ENCODE measurements around the gene SLC22A23.

The SLC22A23 gene

GRCh38 chr6:3337521-3338350 is 119.1 kb downstream of the SLC22A23 start:
- TF ChIP-seq, protein P1, sequence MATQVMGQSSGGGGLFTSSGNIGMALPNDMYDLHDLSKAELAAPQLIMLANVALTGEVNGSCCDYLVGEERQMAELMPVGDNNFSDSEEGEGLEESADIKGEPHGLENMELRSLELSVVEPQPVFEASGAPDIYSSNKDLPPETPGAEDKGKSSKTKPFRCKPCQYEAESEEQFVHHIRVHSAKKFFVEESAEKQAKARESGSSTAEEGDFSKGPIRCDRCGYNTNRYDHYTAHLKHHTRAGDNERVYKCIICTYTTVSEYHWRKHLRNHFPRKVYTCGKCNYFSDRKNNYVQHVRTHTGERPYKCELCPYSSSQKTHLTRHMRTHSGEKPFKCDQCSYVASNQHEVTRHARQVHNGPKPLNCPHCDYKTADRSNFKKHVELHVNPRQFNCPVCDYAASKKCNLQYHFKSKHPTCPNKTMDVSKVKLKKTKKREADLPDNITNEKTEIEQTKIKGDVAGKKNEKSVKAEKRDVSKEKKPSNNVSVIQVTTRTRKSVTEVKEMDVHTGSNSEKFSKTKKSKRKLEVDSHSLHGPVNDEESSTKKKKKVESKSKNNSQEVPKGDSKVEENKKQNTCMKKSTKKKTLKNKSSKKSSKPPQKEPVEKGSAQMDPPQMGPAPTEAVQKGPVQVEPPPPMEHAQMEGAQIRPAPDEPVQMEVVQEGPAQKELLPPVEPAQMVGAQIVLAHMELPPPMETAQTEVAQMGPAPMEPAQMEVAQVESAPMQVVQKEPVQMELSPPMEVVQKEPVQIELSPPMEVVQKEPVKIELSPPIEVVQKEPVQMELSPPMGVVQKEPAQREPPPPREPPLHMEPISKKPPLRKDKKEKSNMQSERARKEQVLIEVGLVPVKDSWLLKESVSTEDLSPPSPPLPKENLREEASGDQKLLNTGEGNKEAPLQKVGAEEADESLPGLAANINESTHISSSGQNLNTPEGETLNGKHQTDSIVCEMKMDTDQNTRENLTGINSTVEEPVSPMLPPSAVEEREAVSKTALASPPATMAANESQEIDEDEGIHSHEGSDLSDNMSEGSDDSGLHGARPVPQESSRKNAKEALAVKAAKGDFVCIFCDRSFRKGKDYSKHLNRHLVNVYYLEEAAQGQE (IDR thresholded peaks at IDR 0.05; ENCODE audit: low read depth) = no peak
- TF ChIP-seq YY1 (IDR thresholded peaks at IDR 0.05; ENCODE audit: low read depth) (no peak), TAF1 (IDR thresholded peaks at IDR 0.05; ENCODE audit: low read depth) (no peak), EGR1 (IDR thresholded peaks at IDR 0.05) (no peak), ZBTB7A (IDR thresholded peaks at IDR 0.05; ENCODE audit: low read depth) (no peak), FOXM1 (IDR thresholded peaks at IDR 0.05; ENCODE audit: borderline replicate concordance, low read depth) (no peak), CEBPB (IDR thresholded peaks at IDR 0.05) (no peak), TCF12 (IDR thresholded peaks at IDR 0.05; ENCODE audit: low read depth) (no peak), MAX (IDR thresholded peaks at IDR 0.05) (no peak), TEAD4 (IDR thresholded peaks at IDR 0.05) (no peak), NFIC (IDR thresholded peaks at IDR 0.05) (no peak), CREB1 (IDR thresholded peaks at IDR 0.05; ENCODE audit: low read depth) (no peak)
- TF ChIP-seq, protein P2, sequence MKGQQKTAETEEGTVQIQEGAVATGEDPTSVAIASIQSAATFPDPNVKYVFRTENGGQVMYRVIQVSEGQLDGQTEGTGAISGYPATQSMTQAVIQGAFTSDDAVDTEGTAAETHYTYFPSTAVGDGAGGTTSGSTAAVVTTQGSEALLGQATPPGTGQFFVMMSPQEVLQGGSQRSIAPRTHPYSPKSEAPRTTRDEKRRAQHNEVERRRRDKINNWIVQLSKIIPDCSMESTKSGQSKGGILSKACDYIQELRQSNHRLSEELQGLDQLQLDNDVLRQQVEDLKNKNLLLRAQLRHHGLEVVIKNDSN (IDR thresholded peaks at IDR 0.05) = no peak

DNA sequence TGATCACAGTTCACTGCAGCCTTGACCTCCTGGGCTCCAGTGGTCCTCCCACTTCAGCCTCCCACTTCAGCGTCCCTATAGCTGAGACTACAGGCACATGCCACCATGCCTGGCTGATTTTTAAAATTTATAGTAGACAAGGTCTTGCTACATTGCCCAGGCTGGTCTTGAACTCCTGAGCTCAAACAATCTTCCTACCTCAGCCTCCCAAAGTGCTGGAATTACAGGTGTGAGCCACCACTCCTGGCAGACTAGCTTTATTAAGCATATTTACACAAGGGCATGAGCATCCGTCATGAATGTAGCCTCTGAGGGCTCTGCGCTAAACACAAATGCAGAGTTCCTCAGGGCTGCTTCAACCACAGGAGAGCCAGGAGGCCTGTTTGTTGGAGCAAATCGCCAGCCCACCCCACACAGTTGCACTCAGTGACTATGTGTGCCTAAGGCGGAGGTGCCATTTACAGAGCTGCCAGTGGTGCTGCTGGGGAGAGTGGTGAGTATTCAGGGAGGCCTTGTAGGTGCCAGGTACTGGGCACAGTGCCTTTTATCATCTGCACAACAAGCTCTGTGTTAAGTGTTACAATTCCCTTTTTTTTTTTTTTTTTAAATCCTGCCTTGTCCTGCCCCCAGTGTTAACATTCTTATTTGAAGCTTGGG is 119.9 kb downstream of the SLC22A23 start:
- no peak for TF ChIP-seq CREB1 (IDR thresholded peaks at IDR 0.05; ENCODE audit: low read depth)
- TF ChIP-seq FOXM1 (IDR thresholded peaks at IDR 0.05; ENCODE audit: borderline replicate concordance, low read depth) = no peak
- no peak for TF ChIP-seq TCF12 (IDR thresholded peaks at IDR 0.05; ENCODE audit: low read depth)
- TF ChIP-seq, protein P1 (IDR thresholded peaks at IDR 0.05; ENCODE audit: low read depth) = no peak
- TF ChIP-seq CEBPB (IDR thresholded peaks at IDR 0.05) = no peak
- no peak for TF ChIP-seq RAD21 (IDR thresholded peaks at IDR 0.05; ENCODE audit: low read depth)
- TF ChIP-seq TAF1 (IDR thresholded peaks at IDR 0.05; ENCODE audit: low read depth) = no peak
- no peak for TF ChIP-seq ZBTB7A (IDR thresholded peaks at IDR 0.05; ENCODE audit: low read depth)
- TF ChIP-seq MAX (IDR thresholded peaks at IDR 0.05) = no peak
- TF ChIP-seq EP300 (IDR thresholded peaks at IDR 0.05; ENCODE audit: borderline replicate concordance) = no peak
- no peak for TF ChIP-seq TEAD4 (IDR thresholded peaks at IDR 0.05)
- TF ChIP-seq YY1 (IDR thresholded peaks at IDR 0.05; ENCODE audit: low read depth) = no peak
- no peak for TF ChIP-seq EGR1 (IDR thresholded peaks at IDR 0.05)
- TF ChIP-seq NFIC (IDR thresholded peaks at IDR 0.05) = no peak
- TF ChIP-seq, protein P2 (IDR thresholded peaks at IDR 0.05) = no peak

GRCh38 chr6:3336066-3336786 is 120.6 kb downstream of the SLC22A23 start:
- TF ChIP-seq CEBPB (IDR thresholded peaks at IDR 0.05) = no peak
- TF ChIP-seq, protein P2 (IDR thresholded peaks at IDR 0.05) = no peak
- no peak for TF ChIP-seq NFIC (IDR thresholded peaks at IDR 0.05)
- TF ChIP-seq, protein P1 (IDR thresholded peaks at IDR 0.05; ENCODE audit: low read depth) = no peak
- no peak for TF ChIP-seq YY1 (IDR thresholded peaks at IDR 0.05; ENCODE audit: low read depth)
- TF ChIP-seq TAF1 (IDR thresholded peaks at IDR 0.05; ENCODE audit: low read depth) = no peak
- no peak for TF ChIP-seq FOXM1 (IDR thresholded peaks at IDR 0.05; ENCODE audit: borderline replicate concordance, low read depth)
- TF ChIP-seq CREB1 (IDR thresholded peaks at IDR 0.05; ENCODE audit: low read depth) = no peak
- TF ChIP-seq MAX (IDR thresholded peaks at IDR 0.05) = no peak
- no peak for TF ChIP-seq EGR1 (IDR thresholded peaks at IDR 0.05)
- TF ChIP-seq ZBTB7A (IDR thresholded peaks at IDR 0.05; ENCODE audit: low read depth) = no peak
